ENCODE measurements around the gene CXorf58.

Gene CXorf58

GRCh38 chrX:23936180-23936579 is 28.4 kb downstream of the CXorf58 start:
- H3K4me3 ChIP-seq (ENCODE audit: low read depth, low read length): no peak overlapping the region
- no peak overlapping the region for H3K9ac ChIP-seq (ENCODE audit: low read depth, low read length)
- H3K4me1 ChIP-seq (ENCODE audit: control insufficient read depth, insufficient read depth, low read length): peaks cover 3% of the 10 kb centered on the region
- no peaks in the 10 kb centered on the region for H3K9me3 ChIP-seq (ENCODE audit: control insufficient read depth, insufficient read depth, low read length)
- no peaks in the 10 kb centered on the region for H3K27me3 ChIP-seq (ENCODE audit: control insufficient read depth, insufficient read depth, low read length)
- H3K36me3 ChIP-seq (ENCODE audit: control insufficient read depth, insufficient read depth, low read length): no peaks in the 10 kb centered on the region

DNA sequence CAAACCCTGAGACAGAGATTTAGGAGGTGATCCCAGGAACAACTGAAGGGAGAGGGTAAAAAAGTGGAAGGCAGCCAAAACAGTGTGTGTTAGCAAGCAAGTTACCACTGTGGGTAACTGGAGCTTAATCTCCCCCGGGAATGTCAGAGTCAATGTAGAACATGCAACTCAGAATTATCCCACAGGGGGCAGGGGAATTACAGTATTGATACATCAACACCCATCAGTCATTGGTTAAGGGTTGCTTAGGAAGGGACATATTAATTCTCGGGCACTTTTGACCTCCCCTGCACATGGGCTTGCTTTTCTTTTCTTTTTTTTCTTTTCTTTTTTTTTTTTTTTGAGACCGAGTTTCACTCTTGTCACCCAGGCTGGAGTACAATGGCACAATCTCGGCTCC is 29.3 kb downstream of the CXorf58 start:
- Histone ChIP-seq H3K9me3 (ENCODE audit: control insufficient read depth, insufficient read depth, low read length) (no peaks in the 10 kb centered on the region), H3K36me3 (ENCODE audit: control insufficient read depth, insufficient read depth, low read length) (no peaks in the 10 kb centered on the region), H3K9ac (ENCODE audit: low read depth, low read length) (no peak overlapping the region), H3K4me3 (ENCODE audit: low read depth, low read length) (no peak overlapping the region), H3K4me1 (ENCODE audit: control insufficient read depth, insufficient read depth, low read length) (peaks cover 3% of the 10 kb centered on the region), H3K27me3 (ENCODE audit: control insufficient read depth, insufficient read depth, low read length) (no peaks in the 10 kb centered on the region)

GRCh38 chrX:23938690-23939089 is 30.9 kb downstream of the CXorf58 start:
- H3K36me3 ChIP-seq (ENCODE audit: control insufficient read depth, insufficient read depth, low read length): no peaks in the 10 kb centered on the region
- peaks cover 3% of the 10 kb centered on the region for H3K4me1 ChIP-seq (ENCODE audit: control insufficient read depth, insufficient read depth, low read length)
- no peak overlapping the region for H3K9ac ChIP-seq (ENCODE audit: low read depth, low read length)
- H3K4me3 ChIP-seq (ENCODE audit: low read depth, low read length): no peak overlapping the region
- no peaks in the 10 kb centered on the region for H3K9me3 ChIP-seq (ENCODE audit: control insufficient read depth, insufficient read depth, low read length)
- no peaks in the 10 kb centered on the region for H3K27me3 ChIP-seq (ENCODE audit: control insufficient read depth, insufficient read depth, low read length)

- no peak overlapping the region for H3K4me3 ChIP-seq (ENCODE audit: low read depth, low read length)
- no peaks in the 10 kb centered on the region for H3K9me3 ChIP-seq (ENCODE audit: control insufficient read depth, insufficient read depth, low read length)
- peaks cover 3% of the 10 kb centered on the region for H3K4me1 ChIP-seq (ENCODE audit: control insufficient read depth, insufficient read depth, low read length)
- no peak overlapping the region for H3K9ac ChIP-seq (ENCODE audit: low read depth, low read length)
- H3K27me3 ChIP-seq (ENCODE audit: control insufficient read depth, insufficient read depth, low read length): no peaks in the 10 kb centered on the region
- H3K36me3 ChIP-seq (ENCODE audit: control insufficient read depth, insufficient read depth, low read length): no peaks in the 10 kb centered on the region
Measured at GRCh38 chrX:23939203-23939602, 31.4 kb downstream of the CXorf58 start.

DNA sequence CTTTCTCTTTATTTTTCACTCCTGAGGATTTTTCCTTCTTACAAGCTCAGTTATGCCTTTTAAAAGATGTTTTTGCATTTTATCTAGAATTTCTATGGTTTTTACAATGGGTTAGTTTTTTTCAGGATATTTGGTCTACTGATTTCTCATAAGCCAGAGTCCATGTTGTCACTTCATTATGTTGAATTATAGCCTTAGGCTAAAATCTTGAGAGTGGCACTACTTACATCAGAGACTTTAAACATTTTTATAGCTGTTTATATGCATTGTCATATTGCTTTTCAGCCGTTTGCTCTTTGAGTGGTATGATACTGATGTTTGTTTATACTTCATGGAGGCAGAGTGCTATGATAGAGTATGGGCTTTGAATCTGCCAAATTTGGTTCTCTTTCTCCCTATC is 36.4 kb downstream of the CXorf58 start:
- Histone ChIP-seq H3K9me3 (ENCODE audit: control insufficient read depth, insufficient read depth, low read length) (no peaks in the 10 kb centered on the region), H3K4me1 (ENCODE audit: control insufficient read depth, insufficient read depth, low read length) (no peaks in the 10 kb centered on the region), H3K27me3 (ENCODE audit: control insufficient read depth, insufficient read depth, low read length) (no peaks in the 10 kb centered on the region), H3K4me3 (ENCODE audit: low read depth, low read length) (no peak overlapping the region), H3K9ac (ENCODE audit: low read depth, low read length) (no peak overlapping the region), H3K36me3 (ENCODE audit: control insufficient read depth, insufficient read depth, low read length) (no peaks in the 10 kb centered on the region)

GRCh38 chrX:23945206-23945605 is 37.4 kb downstream of the CXorf58 start:
- Histone ChIP-seq H3K4me3 (ENCODE audit: low read depth, low read length) (no peak overlapping the region), H3K27me3 (ENCODE audit: control insufficient read depth, insufficient read depth, low read length) (no peaks in the 10 kb centered on the region), H3K9ac (ENCODE audit: low read depth, low read length) (no peak overlapping the region), H3K4me1 (ENCODE audit: control insufficient read depth, insufficient read depth, low read length) (no peaks in the 10 kb centered on the region), H3K9me3 (ENCODE audit: control insufficient read depth, insufficient read depth, low read length) (no peaks in the 10 kb centered on the region), H3K36me3 (ENCODE audit: control insufficient read depth, insufficient read depth, low read length) (no peaks in the 10 kb centered on the region)

GRCh38 chrX:23952391-23952790 is 44.6 kb downstream of the CXorf58 start:
- peaks cover 9% of the 10 kb centered on the region for H3K4me1 ChIP-seq (ENCODE audit: control insufficient read depth, insufficient read depth, low read length)
- no peaks in the 10 kb centered on the region for H3K9me3 ChIP-seq (ENCODE audit: control insufficient read depth, insufficient read depth, low read length)
- no peaks in the 10 kb centered on the region for H3K27me3 ChIP-seq (ENCODE audit: control insufficient read depth, insufficient read depth, low read length)
- no peak overlapping the region for H3K4me3 ChIP-seq (ENCODE audit: low read depth, low read length)
- H3K36me3 ChIP-seq (ENCODE audit: control insufficient read depth, insufficient read depth, low read length): no peaks in the 10 kb centered on the region
- no peak overlapping the region for H3K9ac ChIP-seq (ENCODE audit: low read depth, low read length)

DNA sequence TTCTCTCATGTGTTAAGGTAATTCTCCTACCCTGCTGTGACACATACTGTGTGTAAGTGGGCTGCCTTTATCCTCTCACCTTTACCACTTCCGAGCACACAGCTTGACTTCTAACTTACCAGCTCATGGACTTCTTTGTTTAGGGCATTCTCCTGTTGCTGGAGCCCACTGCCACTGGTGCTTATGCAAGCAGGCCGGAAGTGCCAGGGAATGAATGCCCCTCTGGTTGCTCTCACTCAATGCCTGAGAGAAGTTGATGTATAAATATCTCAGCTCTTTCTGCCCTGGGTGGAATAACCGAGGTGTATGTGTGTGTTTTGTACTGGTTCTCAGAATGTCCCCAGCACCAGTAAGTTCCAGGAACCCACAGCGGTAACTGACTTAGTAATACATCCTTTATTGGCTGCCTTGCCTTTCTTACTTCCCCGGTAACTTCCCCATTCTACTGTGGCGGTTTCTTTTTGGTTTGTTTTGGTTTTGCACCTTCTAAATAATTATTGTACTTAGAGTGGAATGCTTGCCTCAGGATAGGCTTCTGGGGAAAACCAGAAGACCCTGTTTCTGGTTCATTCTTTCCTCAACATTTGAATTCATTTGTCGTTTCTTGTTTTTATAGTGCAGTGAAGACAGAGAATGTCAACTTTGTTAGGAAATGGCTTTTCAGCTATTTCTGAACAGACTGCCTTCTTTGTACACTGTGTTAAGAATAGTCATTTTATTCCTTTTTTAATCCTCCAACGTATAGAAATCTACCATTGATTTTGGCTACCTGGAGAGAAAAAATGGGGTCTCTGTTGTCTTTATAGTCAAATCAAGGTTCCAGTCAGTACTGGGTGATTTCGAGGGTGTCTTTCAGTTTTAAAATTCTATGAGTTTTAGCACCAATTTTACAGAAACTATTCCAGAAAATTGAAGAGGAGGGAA is 45.4 kb downstream of the CXorf58 start:
- H3K9ac ChIP-seq (ENCODE audit: low read depth, low read length): no peak overlapping the region
- H3K36me3 ChIP-seq (ENCODE audit: control insufficient read depth, insufficient read depth, low read length): no peaks in the 10 kb centered on the region
- peaks cover 9% of the 10 kb centered on the region for H3K4me1 ChIP-seq (ENCODE audit: control insufficient read depth, insufficient read depth, low read length)
- H3K27me3 ChIP-seq (ENCODE audit: control insufficient read depth, insufficient read depth, low read length): no peaks in the 10 kb centered on the region
- H3K9me3 ChIP-seq (ENCODE audit: control insufficient read depth, insufficient read depth, low read length): no peaks in the 10 kb centered on the region
- H3K4me3 ChIP-seq (ENCODE audit: low read depth, low read length): no peak overlapping the region

GRCh38 chrX:23953908-23954269 is 46.1 kb downstream of the CXorf58 start:
- H3K27me3 ChIP-seq (ENCODE audit: control insufficient read depth, insufficient read depth, low read length): no peaks in the 10 kb centered on the region
- no peaks in the 10 kb centered on the region for H3K9me3 ChIP-seq (ENCODE audit: control insufficient read depth, insufficient read depth, low read length)
- H3K4me3 ChIP-seq (ENCODE audit: low read depth, low read length): no peak overlapping the region
- H3K9ac ChIP-seq (ENCODE audit: low read depth, low read length): no peak overlapping the region
- H3K4me1 ChIP-seq (ENCODE audit: control insufficient read depth, insufficient read depth, low read length): peaks cover 9% of the 10 kb centered on the region
- no peaks in the 10 kb centered on the region for H3K36me3 ChIP-seq (ENCODE audit: control insufficient read depth, insufficient read depth, low read length)

- Histone ChIP-seq H3K9me3 (ENCODE audit: control insufficient read depth, insufficient read depth, low read length) (no peaks in the 10 kb centered on the region), H3K4me1 (ENCODE audit: control insufficient read depth, insufficient read depth, low read length) (peaks cover 11% of the 10 kb centered on the region), H3K4me3 (ENCODE audit: low read depth, low read length) (no peak overlapping the region), H3K27me3 (ENCODE audit: control insufficient read depth, insufficient read depth, low read length) (no peaks in the 10 kb centered on the region), H3K36me3 (ENCODE audit: control insufficient read depth, insufficient read depth, low read length) (no peaks in the 10 kb centered on the region), H3K9ac (ENCODE audit: low read depth, low read length) (no peak overlapping the region)
Measured at GRCh38 chrX:23954396-23954795, 46.6 kb downstream of the CXorf58 start.

DNA sequence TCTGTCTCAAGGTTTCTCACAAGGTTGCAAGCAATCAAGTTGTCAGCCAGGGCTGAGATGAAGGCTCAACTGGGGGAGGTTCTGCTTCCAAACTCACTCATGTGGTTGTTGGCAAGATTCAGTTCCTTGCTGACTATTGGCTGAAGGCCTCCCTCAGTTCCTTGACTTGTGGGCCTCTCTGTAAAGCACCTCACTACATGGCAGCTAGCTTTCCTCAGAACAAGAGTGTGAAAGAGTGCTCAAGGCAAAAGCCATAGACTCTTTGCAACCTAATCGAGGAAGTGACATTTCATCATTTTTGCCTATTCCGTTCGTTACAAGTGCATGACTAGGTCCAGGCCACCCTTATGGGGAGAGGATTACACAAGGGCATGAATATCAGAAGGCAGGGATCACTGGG is 52.0 kb downstream of the CXorf58 start:
- Histone ChIP-seq H3K4me1 (ENCODE audit: control insufficient read depth, insufficient read depth, low read length) (peaks cover 2% of the 10 kb centered on the region), H3K4me3 (ENCODE audit: low read depth, low read length) (no peak overlapping the region), H3K36me3 (ENCODE audit: control insufficient read depth, insufficient read depth, low read length) (no peaks in the 10 kb centered on the region), H3K9me3 (ENCODE audit: control insufficient read depth, insufficient read depth, low read length) (no peaks in the 10 kb centered on the region), H3K27me3 (ENCODE audit: control insufficient read depth, insufficient read depth, low read length) (no peaks in the 10 kb centered on the region), H3K9ac (ENCODE audit: low read depth, low read length) (no peak overlapping the region)

- Histone ChIP-seq H3K9ac (ENCODE audit: low read depth, low read length) (no peak overlapping the region), H3K9me3 (ENCODE audit: control insufficient read depth, insufficient read depth, low read length) (no peaks in the 10 kb centered on the region), H3K27me3 (ENCODE audit: control insufficient read depth, insufficient read depth, low read length) (no peaks in the 10 kb centered on the region), H3K4me3 (ENCODE audit: low read depth, low read length) (no peak overlapping the region), H3K4me1 (ENCODE audit: control insufficient read depth, insufficient read depth, low read length) (peaks cover 2% of the 10 kb centered on the region), H3K36me3 (ENCODE audit: control insufficient read depth, insufficient read depth, low read length) (no peaks in the 10 kb centered on the region)
Measured at GRCh38 chrX:23964191-23964590, 56.4 kb downstream of the CXorf58 start.

Data from iPS-15b (cell line).